Upper lobe of left lung (tissue), 6 donors: Measurements from ENCODE around the gene TAF3. TPM values are rescaled to one million over a fixed set of nuclear protein-coding genes. Genes with fewer than 3 reads are reported as not detected.

Experiments
- ATAC-seq, 2 donors: fragments of 200-7000 bp; cut with Tn5 transposase; one replicate each; pipeline ENCODE4 v1.9.1; 2022; ENCODE audit warnings: mild to moderate bottlenecking in 2 of 2, moderate library complexity in 2 of 2; ENCODE audit not compliant: low FRiP score in 2 of 2
- DNase-seq, 2 donors: peaks; one replicate each; pipeline ENCODE4 v3.0.0-alpha.2; 2019 to 2020
- H3K27ac ChIP-seq, 4 donors: fragments of 200-600 bp; sonication (generic); one replicate each; pipeline ENCODE4 v1.5.1; 2016 to 2019
- H3K27me3 ChIP-seq, 4 donors: fragments of 200-600 bp; sonication (generic); one replicate each; pipeline ENCODE4 v1.5.1; 2017 to 2019
- H3K36me3 ChIP-seq, 4 donors: fragments of 200-600 bp; sonication (generic); one replicate each; pipeline ENCODE4 v1.5.1; 2016 to 2019
- H3K4me1 ChIP-seq, 4 donors: fragments of 200-600 bp; sonication (generic); one replicate each; pipeline ENCODE4 v1.5.1; 2018 to 2019
- H3K4me3 ChIP-seq, 4 donors: fragments of 200-600 bp; sonication (generic); one replicate each; pipeline ENCODE4 v1.5.1; 2017 to 2019; ENCODE audit warnings: mild to moderate bottlenecking in 2 of 4, moderate library complexity in 1 of 4
- H3K9me3 ChIP-seq, 4 donors: fragments of 200-600 bp; sonication (generic); one replicate each; pipeline ENCODE4 v1.5.1; 2018 to 2019
- EP300 ChIP-seq, 4 donors: sonication (generic); formaldehyde crosslinking; IDR thresholded peaks; one replicate each; pipeline ENCODE4 v1.5.1; 2017; ENCODE audit warnings: antibody characterized with exemption in 4 of 4, control low read depth in 2 of 4
- POLR2A ChIP-seq, 4 donors: fragments of 450-650 bp; IDR thresholded peaks; one replicate each; pipeline ENCODE4 v1.5.1; 2016 to 2017; ENCODE audit warnings: antibody characterized with exemption in 4 of 4, mild to moderate bottlenecking in 2 of 4
- POLR2AphosphoS5 ChIP-seq, 2 donors: sonication (generic); formaldehyde crosslinking; IDR thresholded peaks; one replicate each; pipeline ENCODE4 v1.5.1; 2017; ENCODE audit warnings: antibody characterized with exemption in 2 of 2
- WGBS, 2 donors: methylation state at CpG; one replicate each; pipeline ENCODE4 v1.1.5; 2017 to 2018; 5-methylcytosine and 5-hydroxymethylcytosine counted together
- total RNA-seq, 6 donors: library from RNA; depleted of rRNA in 4 of 6; stranded (reverse); fragments of >200 nt in 4 of 6; gene quantifications; one replicate each; pipeline versions ENCODE4 v1.1.0 to v1.2.1, GENCODE V29; 2016 to 2021
- TF ChIP-seq, protein P1 (sequence below), 6 experiments: fragments of 450-650 bp in 4 of 6; fragments of 200-600 bp in 2 of 6; sonication (generic) in 2 of 6; IDR thresholded peaks; one replicate each; pipeline ENCODE4 v1.5.1; 2016 to 2019; ENCODE audit warnings: antibody characterized with exemption in 6 of 6
- donor health status: DM: no; HTN: no; CAD: no; lungs with moderate emphysema.
- donor health status: DM: no; HTN: yes; CAD: no; lungs with severe emphysema.

The TAF3 gene
- total RNA-seq, 6 donors from 2014 or later, result 6.8 to 16.8 (median 10.1) TPM

DNA sequence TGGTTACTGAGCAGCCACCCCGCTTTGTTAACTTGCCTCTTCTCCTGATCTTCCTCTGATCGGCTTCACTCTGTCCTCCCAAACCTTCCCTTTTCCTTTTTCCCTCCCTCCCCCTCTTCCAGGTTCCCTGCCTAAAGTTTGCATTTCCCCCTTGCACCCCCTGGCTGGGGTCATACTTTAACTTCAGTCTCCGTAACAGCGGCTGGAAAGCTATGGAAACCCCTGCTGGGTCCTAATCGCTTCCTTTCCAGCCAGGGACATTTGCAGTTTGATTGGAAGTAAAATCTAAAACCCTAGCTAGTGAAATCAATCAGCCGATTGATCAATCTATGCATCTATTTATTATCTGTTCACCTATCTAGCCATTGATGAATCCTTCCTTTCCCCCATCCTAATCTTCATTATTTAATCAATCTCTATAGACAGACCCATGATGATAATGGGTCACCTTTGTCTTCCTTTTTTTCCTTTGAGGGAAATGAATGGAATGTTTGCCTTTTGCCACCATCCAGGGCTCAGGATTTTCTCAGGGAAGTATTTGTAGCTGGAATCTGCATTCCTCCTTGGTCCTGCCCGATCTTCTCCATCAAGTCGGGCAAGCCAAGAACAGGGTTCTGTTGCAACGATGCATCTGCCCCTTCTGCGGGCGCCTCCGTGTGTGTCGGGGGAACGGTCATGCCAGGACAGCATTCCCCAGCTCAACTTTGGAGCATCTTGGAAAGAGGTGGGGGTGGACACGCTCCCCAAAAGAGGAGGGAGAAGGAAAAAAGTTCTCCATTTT is 245.0 kb downstream of the TAF3 start:
- Histone ChIP-seq H3K9me3 (no peaks in the 10 kb centered on the region), H3K27me3 (peaks cover 0 to 7% (median 2%) of the 10 kb centered on the region in 4 donors), H3K4me3 (no peak overlapping the region), H3K27ac (no peak overlapping the region), H3K36me3 (no peaks in the 10 kb centered on the region), H3K4me1 (peaks cover 11 to 38% (median 26%) of the 10 kb centered on the region in 4 donors)
- TF ChIP-seq EP300 (IDR thresholded peaks at IDR 0.05) (no peak), POLR2A (IDR thresholded peaks at IDR 0.05) (no peak), POLR2AphosphoS5 (IDR thresholded peaks at IDR 0.05) (no peak)
- TF ChIP-seq, protein P1, sequence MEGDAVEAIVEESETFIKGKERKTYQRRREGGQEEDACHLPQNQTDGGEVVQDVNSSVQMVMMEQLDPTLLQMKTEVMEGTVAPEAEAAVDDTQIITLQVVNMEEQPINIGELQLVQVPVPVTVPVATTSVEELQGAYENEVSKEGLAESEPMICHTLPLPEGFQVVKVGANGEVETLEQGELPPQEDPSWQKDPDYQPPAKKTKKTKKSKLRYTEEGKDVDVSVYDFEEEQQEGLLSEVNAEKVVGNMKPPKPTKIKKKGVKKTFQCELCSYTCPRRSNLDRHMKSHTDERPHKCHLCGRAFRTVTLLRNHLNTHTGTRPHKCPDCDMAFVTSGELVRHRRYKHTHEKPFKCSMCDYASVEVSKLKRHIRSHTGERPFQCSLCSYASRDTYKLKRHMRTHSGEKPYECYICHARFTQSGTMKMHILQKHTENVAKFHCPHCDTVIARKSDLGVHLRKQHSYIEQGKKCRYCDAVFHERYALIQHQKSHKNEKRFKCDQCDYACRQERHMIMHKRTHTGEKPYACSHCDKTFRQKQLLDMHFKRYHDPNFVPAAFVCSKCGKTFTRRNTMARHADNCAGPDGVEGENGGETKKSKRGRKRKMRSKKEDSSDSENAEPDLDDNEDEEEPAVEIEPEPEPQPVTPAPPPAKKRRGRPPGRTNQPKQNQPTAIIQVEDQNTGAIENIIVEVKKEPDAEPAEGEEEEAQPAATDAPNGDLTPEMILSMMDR (IDR thresholded peaks at IDR 0.05), result no peak
- 61 to 68% methylated on average over 15 of the region's 15 CpGs for WGBS, 2 donors
- no peak for ATAC-seq
- DNase-seq, result no peak

- no peak for DNase-seq
- 53 to 59% methylated on average over 13 of the region's 13 CpGs for WGBS, 2 donors
- H3K4me1 ChIP-seq, result peaks cover 8 to 31% (median 24%) of the 10 kb centered on the region in 4 donors
- H3K9me3 ChIP-seq, result no peaks in the 10 kb centered on the region
- no peaks in the 10 kb centered on the region for H3K36me3 ChIP-seq
- H3K27me3 ChIP-seq, result peaks cover 0 to 4% (median under 1%) of the 10 kb centered on the region in 4 donors
- no peak overlapping the region for H3K4me3 ChIP-seq
- no peak for ATAC-seq
- no peak overlapping the region for H3K27ac ChIP-seq
- TF ChIP-seq EP300 (IDR thresholded peaks at IDR 0.05) (no peak), POLR2AphosphoS5 (IDR thresholded peaks at IDR 0.05) (no peak), POLR2A (IDR thresholded peaks at IDR 0.05) (no peak)
- TF ChIP-seq, protein P1 (IDR thresholded peaks at IDR 0.05), result no peak
Measured at GRCh38 chr10:8063935-8064334, 245.6 kb downstream of the TAF3 start.

DNA sequence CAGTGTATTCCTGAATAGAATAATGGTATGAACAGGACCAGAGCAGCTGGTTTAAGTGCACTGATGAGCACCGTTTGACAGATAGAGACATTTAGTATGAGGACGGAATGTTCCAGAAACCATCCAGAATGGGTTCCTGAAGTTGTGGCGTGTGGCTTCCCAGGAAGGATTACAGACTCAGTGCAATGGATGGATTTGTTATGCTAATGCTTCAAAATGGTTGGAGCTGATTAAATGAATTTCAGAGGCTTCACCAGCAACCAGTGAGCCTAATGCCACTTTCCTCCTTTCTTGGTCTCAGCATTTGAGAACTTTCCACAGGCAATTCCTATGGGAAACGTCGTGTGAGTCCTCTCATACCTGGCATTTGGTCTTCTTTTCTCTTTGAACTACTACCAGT is 246.1 kb downstream of the TAF3 start:
- ATAC-seq, result no peak
- Histone ChIP-seq H3K9me3 (no peaks in the 10 kb centered on the region), H3K27ac (no peak overlapping the region), H3K36me3 (peaks cover 0 to under 1% (median 0%) of the 10 kb centered on the region in 4 donors), H3K4me3 (no peak overlapping the region), H3K27me3 (peaks cover 0 to 4% (median 0%) of the 10 kb centered on the region in 4 donors), H3K4me1 (peaks cover 8 to 26% (median 20%) of the 10 kb centered on the region in 4 donors)
- no peak for TF ChIP-seq POLR2A (IDR thresholded peaks at IDR 0.05)
- TF ChIP-seq, protein P1 (IDR thresholded peaks at IDR 0.05), result no peak
- no peak for TF ChIP-seq EP300 (IDR thresholded peaks at IDR 0.05)
- TF ChIP-seq POLR2AphosphoS5 (IDR thresholded peaks at IDR 0.05), result no peak
- WGBS, 2 donors, result 61 to 63% methylated on average over 5 of the region's 5 CpGs
- DNase-seq, result no peak

DNA sequence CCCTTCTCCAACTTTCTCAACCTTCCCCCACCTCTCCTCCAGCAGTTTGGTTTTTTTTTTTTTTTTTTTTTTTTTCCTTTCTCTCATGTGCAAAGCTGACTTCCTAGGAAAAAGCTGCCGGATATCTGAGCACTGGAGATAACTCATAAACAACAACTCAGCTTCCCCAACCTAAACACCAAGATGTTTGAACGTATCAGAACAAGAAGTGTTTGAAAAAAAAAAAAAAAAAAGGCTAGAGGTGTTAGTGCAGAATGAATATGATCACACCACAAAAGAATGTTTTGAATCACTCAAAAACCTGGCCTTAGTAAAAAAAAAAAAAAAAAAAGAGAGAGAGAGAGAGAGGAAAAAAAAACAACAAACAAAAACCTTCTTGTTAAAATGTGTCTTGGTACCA is 247.3 kb downstream of the TAF3 start:
- Histone ChIP-seq H3K27ac (peak overlapping the region in 1 of 4 donors; percentile 5), H3K9me3 (no peaks in the 10 kb centered on the region), H3K4me3 (no peak overlapping the region), H3K27me3 (peaks cover 0 to 4% (median 0%) of the 10 kb centered on the region in 4 donors), H3K4me1 (peaks cover 0 to 16% (median 9%) of the 10 kb centered on the region in 4 donors), H3K36me3 (peaks cover 0 to 7% (median 0%) of the 10 kb centered on the region in 4 donors)
- DNase-seq, result no peak
- TF ChIP-seq POLR2A (IDR thresholded peaks at IDR 0.05) (no peak), POLR2AphosphoS5 (IDR thresholded peaks at IDR 0.05) (no peak), EP300 (IDR thresholded peaks at IDR 0.05) (no peak)
- TF ChIP-seq, protein P1 (IDR thresholded peaks at IDR 0.05), result no peak
- 0 to 23% methylated on average over 2 of the region's 2 CpGs for WGBS, 2 donors
- ATAC-seq, result no peak
